A549 (cell line): ENCODE measurements around the gene AK3. TPM values are rescaled to one million over a fixed set of nuclear protein-coding genes. Genes with fewer than 3 reads are reported as not detected.

ENCODE experiments used
- BHLHE40 ChIP-seq: IDR thresholded peaks from 2 replicates; pipeline ENCODE4 v1.6.1; 2012; ENCODE audit warnings: low read depth, low read length, inconsistent platforms
- CBX8 ChIP-seq: fragments of 200-600 bp; sonication (generic); IDR thresholded peaks from 2 replicates; pipeline ENCODE4 v1.6.1; 2016
- CEBPB ChIP-seq, 2 experiments: fragments of >200 bp in 1 of 2; sonication (Bioruptor Twin) in 1 of 2; formaldehyde crosslinking in 1 of 2; IDR thresholded peaks; 2 replicates each; pipeline ENCODE4 v1.6.1; 2012 to 2016
- CHD4 ChIP-seq: fragments of 200-600 bp; sonication (generic); IDR thresholded peaks from 2 replicates; pipeline ENCODE4 v1.6.1; 2016; ENCODE audit warnings: antibody characterized with exemption, mild to moderate bottlenecking, borderline replicate concordance
- EHF ChIP-seq: fragments of 250-450 bp; sonication (Bioruptor Pico); IDR thresholded peaks from 2 replicates; pipeline ENCODE4 v1.5.0; 2020; ENCODE audit warnings: mild to moderate bottlenecking
- EHMT2 ChIP-seq: fragments of 200-600 bp; sonication (generic); IDR thresholded peaks from 2 replicates; pipeline ENCODE4 v1.6.1; 2016; ENCODE audit warnings: antibody characterized with exemption, low read depth, mild to moderate bottlenecking, moderate library complexity
- ESRRA ChIP-seq: fragments of 150-350 bp; IDR thresholded peaks from 2 replicates; pipeline ENCODE4 v1.6.1; 2014; ENCODE audit warnings: mild to moderate bottlenecking, low read length, borderline replicate concordance
- GATA3 ChIP-seq: IDR thresholded peaks from 2 replicates; pipeline ENCODE4 v1.6.1; 2012; ENCODE audit warnings: borderline replicate concordance
- HEYL ChIP-seq: fragments of 250-450 bp; sonication (Bioruptor Pico); IDR thresholded peaks from 2 replicates; pipeline ENCODE4 v1.8.0; 2021; ENCODE audit warnings: mild to moderate bottlenecking, moderate library complexity
- HOXA7 ChIP-seq: fragments of 250-450 bp; sonication (Bioruptor Pico); IDR thresholded peaks from 2 replicates; pipeline ENCODE4 v1.5.0; 2020; ENCODE audit warnings: mild to moderate bottlenecking, moderate library complexity
- HOXB5 ChIP-seq: fragments of 250-450 bp; sonication (Bioruptor Pico); IDR thresholded peaks from 2 replicates; pipeline ENCODE4 v1.5.0; 2020; ENCODE audit warnings: mild to moderate bottlenecking, moderate library complexity
- JUNB ChIP-seq: fragments of >200 bp; sonication (Bioruptor Twin); formaldehyde crosslinking; IDR thresholded peaks from 2 replicates; pipeline ENCODE4 v1.6.1; 2016
- KDM5A ChIP-seq: fragments of 200-600 bp; sonication (generic); IDR thresholded peaks from 2 replicates; pipeline ENCODE4 v1.6.1; 2016; ENCODE audit warnings: antibody characterized with exemption, mild to moderate bottlenecking
- MAFK ChIP-seq: fragments of 450-650 bp; IDR thresholded peaks from 2 replicates; pipeline ENCODE4 v1.6.1; 2014; ENCODE audit not compliant: partially characterized antibody
- MAZ ChIP-seq: fragments of 150-350 bp; IDR thresholded peaks from 2 replicates; pipeline ENCODE4 v1.6.1; 2014; ENCODE audit warnings: antibody characterized with exemption, low read depth, low read length, borderline replicate concordance
- NPAS2 ChIP-seq: fragments of 250-450 bp; sonication (Bioruptor Pico); IDR thresholded peaks from 2 replicates; pipeline ENCODE4 v1.8.0; 2022; ENCODE audit warnings: mild to moderate bottlenecking, moderate library complexity, borderline replicate concordance
- NR3C1 ChIP-seq: fragments of >200 bp; sonication (Bioruptor Twin); formaldehyde crosslinking; IDR thresholded peaks from 3 replicates; pipeline ENCODE4 v1.6.1; 2017
- POLR2A ChIP-seq: IDR thresholded peaks from 2 replicates; pipeline ENCODE4 v1.6.1; 2012; ENCODE audit warnings: mild to moderate bottlenecking, low read length
- RAD21 ChIP-seq, 2 experiments: fragments of >200 bp in 1 of 2; sonication (Bioruptor Twin) in 1 of 2; formaldehyde crosslinking in 1 of 2; IDR thresholded peaks in 1 of 2; conservative IDR thresholded peaks in 1 of 2; 2 replicates in 1 of 2; 3 replicates in 1 of 2; pipeline ENCODE4 v1.6.1; 2012 to 2018; ENCODE audit warnings: inconsistent platforms in 1 of 2
- RARB ChIP-seq: fragments of 250-450 bp; sonication (Bioruptor Pico); IDR thresholded peaks from 2 replicates; pipeline ENCODE4 v1.8.0; 2021; ENCODE audit warnings: mild to moderate bottlenecking, moderate library complexity
- SREBF2 ChIP-seq: fragments of 450-650 bp; IDR thresholded peaks from 2 replicates; pipeline ENCODE4 v1.6.1; 2014; ENCODE audit warnings: mild to moderate bottlenecking, moderate library complexity
- TP53 ChIP-seq: fragments of 250-450 bp; sonication (Bioruptor Pico); IDR thresholded peaks from 2 replicates; pipeline ENCODE4 v1.5.0; 2021; ENCODE audit warnings: mild to moderate bottlenecking, moderate library complexity
- ZC3H11A ChIP-seq: fragments of 450-650 bp; IDR thresholded peaks from 2 replicates; pipeline ENCODE4 v1.6.1; 2014; ENCODE audit warnings: antibody characterized with exemption, mild to moderate bottlenecking
- ZNF302 ChIP-seq: fragments of 250-450 bp; sonication (Bioruptor Pico); IDR thresholded peaks from 2 replicates; pipeline ENCODE4 v1.9.0; 2021; ENCODE audit warnings: inconsistent platforms, mild to moderate bottlenecking, moderate library complexity
- polyA plus RNA-seq, 4 experiments: library from polyadenylated mRNA; depleted of rRNA in 3 of 4; stranded (reverse); fragments of >200 nt; fragmentation: RNase III in 1 of 4; extraction: RNeasy Plus Mini Kit Qiagen cat#74134 plus additional on column Dnase treatment in 1 of 4; gene quantifications; 2 replicates in 3 of 4; 3 replicates in 1 of 4; pipeline ENCODE4 v1.2.3, GENCODE V29; 2011 to 2017
- TF ChIP-seq, protein P1 (sequence below): IDR thresholded peaks from 2 replicates; pipeline ENCODE4 v1.6.1; 2012
- TF ChIP-seq, protein P2 (sequence below): fragments of >200 bp; sonication (Bioruptor Twin); formaldehyde crosslinking; IDR thresholded peaks from 3 replicates; pipeline ENCODE4 v1.5.1; 2016
- TF ChIP-seq, protein P3 (sequence below): fragments of >200 bp; sonication (Bioruptor Twin); formaldehyde crosslinking; IDR thresholded peaks from 3 replicates; pipeline ENCODE4 v1.6.1; 2016
- TF ChIP-seq, protein P4 (sequence below): IDR thresholded peaks from 2 replicates; pipeline ENCODE4 v1.6.1; 2012; ENCODE audit warnings: low read depth, borderline replicate concordance
- TF ChIP-seq, protein P5 (sequence below): fragments of >200 bp; sonication (Bioruptor Twin); formaldehyde crosslinking; IDR thresholded peaks from 2 replicates; pipeline ENCODE4 v1.6.1; 2016
- TF ChIP-seq, protein P6 (sequence below): fragments of 200-600 bp; sonication (generic); IDR thresholded peaks from 2 replicates; pipeline ENCODE4 v1.6.1; 2016; ENCODE audit warnings: antibody characterized with exemption, mild to moderate bottlenecking, moderate library complexity
- TF ChIP-seq, protein P7 (sequence below): fragments of 250-450 bp; sonication (Bioruptor Pico); IDR thresholded peaks from 2 replicates; pipeline ENCODE4 v1.5.0; 2021; ENCODE audit warnings: mild to moderate bottlenecking, moderate library complexity, borderline replicate concordance

AK3 gene
- polyA plus RNA-seq, 2 of the 4 experiments (the other 2 are of a cell fraction): 51.0 to 83.0 TPM

DNA sequence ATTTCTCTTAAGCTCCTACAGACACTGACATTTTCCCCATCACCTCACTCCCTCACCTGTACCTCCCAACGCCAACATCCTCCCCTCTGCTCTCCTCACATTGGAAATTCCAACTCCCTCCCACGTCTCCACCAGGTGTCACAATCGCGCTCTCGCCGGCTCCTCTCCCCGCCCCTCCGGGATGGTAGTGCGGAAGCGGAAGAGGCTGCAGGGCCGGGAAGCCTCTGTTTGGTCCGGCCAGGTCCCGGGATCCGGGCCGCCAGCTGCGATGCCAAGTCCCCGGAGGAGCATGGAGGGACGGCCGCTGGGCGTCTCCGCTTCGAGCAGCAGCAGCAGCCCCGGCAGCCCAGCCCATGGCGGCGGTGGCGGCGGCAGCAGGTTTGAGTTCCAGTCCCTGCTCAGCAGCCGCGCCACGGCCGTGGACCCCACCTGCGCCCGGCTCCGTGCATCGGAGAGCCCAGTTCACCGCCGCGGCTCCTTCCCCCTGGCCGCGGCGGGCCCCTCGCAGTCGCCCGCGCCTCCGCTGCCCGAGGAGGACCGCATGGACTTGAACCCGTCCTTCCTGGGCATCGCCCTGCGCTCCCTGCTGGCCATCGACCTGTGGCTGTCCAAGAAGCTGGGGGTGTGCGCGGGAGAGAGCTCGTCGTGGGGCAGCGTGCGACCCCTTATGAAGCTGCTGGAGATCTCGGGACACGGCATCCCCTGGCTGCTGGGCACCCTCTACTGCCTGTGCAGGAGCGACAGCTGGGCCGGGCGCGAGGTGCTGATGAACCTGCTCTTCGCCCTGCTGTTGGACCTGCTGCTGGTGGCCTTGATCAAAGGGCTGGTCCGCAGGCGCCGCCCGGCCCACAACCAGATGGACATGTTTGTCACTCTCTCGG is 78.7 kb downstream of the AK3 start, which contains the start of gene PLPP6 (continued):
- TF ChIP-seq, protein P1, sequence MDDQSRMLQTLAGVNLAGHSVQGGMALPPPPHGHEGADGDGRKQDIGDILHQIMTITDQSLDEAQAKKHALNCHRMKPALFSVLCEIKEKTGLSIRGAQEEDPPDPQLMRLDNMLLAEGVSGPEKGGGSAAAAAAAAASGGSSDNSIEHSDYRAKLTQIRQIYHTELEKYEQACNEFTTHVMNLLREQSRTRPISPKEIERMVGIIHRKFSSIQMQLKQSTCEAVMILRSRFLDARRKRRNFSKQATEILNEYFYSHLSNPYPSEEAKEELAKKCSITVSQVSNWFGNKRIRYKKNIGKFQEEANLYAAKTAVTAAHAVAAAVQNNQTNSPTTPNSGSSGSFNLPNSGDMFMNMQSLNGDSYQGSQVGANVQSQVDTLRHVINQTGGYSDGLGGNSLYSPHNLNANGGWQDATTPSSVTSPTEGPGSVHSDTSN: no peak
- TF ChIP-seq ZC3H11A: no peak
- TF ChIP-seq CEBPB (IDR thresholded peaks at IDR 0.05): peak in 1 of 2 experiments; percentile 76; a peak in 2 of 4 replicates
- no peak for TF ChIP-seq NR3C1
- TF ChIP-seq, protein P2, sequence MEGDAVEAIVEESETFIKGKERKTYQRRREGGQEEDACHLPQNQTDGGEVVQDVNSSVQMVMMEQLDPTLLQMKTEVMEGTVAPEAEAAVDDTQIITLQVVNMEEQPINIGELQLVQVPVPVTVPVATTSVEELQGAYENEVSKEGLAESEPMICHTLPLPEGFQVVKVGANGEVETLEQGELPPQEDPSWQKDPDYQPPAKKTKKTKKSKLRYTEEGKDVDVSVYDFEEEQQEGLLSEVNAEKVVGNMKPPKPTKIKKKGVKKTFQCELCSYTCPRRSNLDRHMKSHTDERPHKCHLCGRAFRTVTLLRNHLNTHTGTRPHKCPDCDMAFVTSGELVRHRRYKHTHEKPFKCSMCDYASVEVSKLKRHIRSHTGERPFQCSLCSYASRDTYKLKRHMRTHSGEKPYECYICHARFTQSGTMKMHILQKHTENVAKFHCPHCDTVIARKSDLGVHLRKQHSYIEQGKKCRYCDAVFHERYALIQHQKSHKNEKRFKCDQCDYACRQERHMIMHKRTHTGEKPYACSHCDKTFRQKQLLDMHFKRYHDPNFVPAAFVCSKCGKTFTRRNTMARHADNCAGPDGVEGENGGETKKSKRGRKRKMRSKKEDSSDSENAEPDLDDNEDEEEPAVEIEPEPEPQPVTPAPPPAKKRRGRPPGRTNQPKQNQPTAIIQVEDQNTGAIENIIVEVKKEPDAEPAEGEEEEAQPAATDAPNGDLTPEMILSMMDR: peak; percentile 58
- no peak for TF ChIP-seq RARB (CRISPR knock-in tag)
- TF ChIP-seq, protein P3, sequence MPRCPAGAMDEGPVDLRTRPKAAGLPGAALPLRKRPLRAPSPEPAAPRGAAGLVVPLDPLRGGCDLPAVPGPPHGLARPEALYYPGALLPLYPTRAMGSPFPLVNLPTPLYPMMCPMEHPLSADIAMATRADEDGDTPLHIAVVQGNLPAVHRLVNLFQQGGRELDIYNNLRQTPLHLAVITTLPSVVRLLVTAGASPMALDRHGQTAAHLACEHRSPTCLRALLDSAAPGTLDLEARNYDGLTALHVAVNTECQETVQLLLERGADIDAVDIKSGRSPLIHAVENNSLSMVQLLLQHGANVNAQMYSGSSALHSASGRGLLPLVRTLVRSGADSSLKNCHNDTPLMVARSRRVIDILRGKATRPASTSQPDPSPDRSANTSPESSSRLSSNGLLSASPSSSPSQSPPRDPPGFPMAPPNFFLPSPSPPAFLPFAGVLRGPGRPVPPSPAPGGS: peak; percentile 66; the same call in 1 of the 3 replicates
- no peak for TF ChIP-seq TP53 (CRISPR knock-in tag)
- TF ChIP-seq BHLHE40: no peak
- no peak for TF ChIP-seq MAZ
- 0 out of 2 replicates have a peak, but pooled peaks have one; percentile 28 for TF ChIP-seq GATA3
- TF ChIP-seq HEYL (CRISPR knock-in tag): no peak
- no peak for TF ChIP-seq HOXB5 (CRISPR knock-in tag)
- TF ChIP-seq MAFK: no peak
- TF ChIP-seq KDM5A: no peak
- TF ChIP-seq, protein P4, sequence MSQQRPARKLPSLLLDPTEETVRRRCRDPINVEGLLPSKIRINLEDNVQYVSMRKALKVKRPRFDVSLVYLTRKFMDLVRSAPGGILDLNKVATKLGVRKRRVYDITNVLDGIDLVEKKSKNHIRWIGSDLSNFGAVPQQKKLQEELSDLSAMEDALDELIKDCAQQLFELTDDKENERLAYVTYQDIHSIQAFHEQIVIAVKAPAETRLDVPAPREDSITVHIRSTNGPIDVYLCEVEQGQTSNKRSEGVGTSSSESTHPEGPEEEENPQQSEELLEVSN: peak; percentile 76
- TF ChIP-seq, protein P5, sequence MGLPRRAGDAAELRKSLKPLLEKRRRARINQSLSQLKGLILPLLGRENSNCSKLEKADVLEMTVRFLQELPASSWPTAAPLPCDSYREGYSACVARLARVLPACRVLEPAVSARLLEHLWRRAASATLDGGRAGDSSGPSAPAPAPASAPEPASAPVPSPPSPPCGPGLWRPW: no peak
- TF ChIP-seq NPAS2 (CRISPR knock-in tag): no peak
- TF ChIP-seq EHF: no peak
- no peak for TF ChIP-seq JUNB
- no peak for TF ChIP-seq HOXA7 (CRISPR knock-in tag)
- no peak for TF ChIP-seq CHD4
- no peak for TF ChIP-seq SREBF2
- TF ChIP-seq CBX8: no peak
- peak; percentile 66 to 73 for TF ChIP-seq RAD21 (conservative IDR thresholded peaks at IDR 0.05 in 1 of 2, IDR thresholded peaks at IDR 0.05 in 1 of 2)
- TF ChIP-seq EHMT2: no peak
- TF ChIP-seq POLR2A: peak; percentile 82
- TF ChIP-seq, protein P6, sequence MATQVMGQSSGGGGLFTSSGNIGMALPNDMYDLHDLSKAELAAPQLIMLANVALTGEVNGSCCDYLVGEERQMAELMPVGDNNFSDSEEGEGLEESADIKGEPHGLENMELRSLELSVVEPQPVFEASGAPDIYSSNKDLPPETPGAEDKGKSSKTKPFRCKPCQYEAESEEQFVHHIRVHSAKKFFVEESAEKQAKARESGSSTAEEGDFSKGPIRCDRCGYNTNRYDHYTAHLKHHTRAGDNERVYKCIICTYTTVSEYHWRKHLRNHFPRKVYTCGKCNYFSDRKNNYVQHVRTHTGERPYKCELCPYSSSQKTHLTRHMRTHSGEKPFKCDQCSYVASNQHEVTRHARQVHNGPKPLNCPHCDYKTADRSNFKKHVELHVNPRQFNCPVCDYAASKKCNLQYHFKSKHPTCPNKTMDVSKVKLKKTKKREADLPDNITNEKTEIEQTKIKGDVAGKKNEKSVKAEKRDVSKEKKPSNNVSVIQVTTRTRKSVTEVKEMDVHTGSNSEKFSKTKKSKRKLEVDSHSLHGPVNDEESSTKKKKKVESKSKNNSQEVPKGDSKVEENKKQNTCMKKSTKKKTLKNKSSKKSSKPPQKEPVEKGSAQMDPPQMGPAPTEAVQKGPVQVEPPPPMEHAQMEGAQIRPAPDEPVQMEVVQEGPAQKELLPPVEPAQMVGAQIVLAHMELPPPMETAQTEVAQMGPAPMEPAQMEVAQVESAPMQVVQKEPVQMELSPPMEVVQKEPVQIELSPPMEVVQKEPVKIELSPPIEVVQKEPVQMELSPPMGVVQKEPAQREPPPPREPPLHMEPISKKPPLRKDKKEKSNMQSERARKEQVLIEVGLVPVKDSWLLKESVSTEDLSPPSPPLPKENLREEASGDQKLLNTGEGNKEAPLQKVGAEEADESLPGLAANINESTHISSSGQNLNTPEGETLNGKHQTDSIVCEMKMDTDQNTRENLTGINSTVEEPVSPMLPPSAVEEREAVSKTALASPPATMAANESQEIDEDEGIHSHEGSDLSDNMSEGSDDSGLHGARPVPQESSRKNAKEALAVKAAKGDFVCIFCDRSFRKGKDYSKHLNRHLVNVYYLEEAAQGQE: no peak
- TF ChIP-seq, protein P7, sequence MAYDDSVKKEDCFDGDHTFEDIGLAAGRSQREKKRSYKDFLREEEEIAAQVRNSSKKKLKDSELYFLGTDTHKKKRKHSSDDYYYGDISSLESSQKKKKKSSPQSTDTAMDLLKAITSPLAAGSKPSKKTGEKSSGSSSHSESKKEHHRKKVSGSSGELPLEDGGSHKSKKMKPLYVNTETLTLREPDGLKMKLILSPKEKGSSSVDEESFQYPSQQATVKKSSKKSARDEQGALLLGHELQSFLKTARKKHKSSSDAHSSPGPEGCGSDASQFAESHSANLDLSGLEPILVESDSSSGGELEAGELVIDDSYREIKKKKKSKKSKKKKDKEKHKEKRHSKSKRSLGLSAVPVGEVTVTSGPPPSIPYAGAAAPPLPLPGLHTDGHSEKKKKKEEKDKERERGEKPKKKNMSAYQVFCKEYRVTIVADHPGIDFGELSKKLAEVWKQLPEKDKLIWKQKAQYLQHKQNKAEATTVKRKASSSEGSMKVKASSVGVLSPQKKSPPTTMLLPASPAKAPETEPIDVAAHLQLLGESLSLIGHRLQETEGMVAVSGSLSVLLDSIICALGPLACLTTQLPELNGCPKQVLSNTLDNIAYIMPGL (CRISPR knock-in tag): no peak
- no peak for TF ChIP-seq ESRRA
- TF ChIP-seq ZNF302 (CRISPR knock-in tag): no peak
